ENCODE results near the gene PREX1. TPM values are rescaled to one million over a fixed set of nuclear protein-coding genes. Genes with fewer than 3 reads are reported as not detected.

Gene PREX1
- total and polyA plus RNA-seq, 2 experiments from 2014 or later, result 2.4 to 10.3 TPM

- TF ChIP-seq ZNF462 (CRISPR knock-in tag; IDR thresholded peaks at IDR 0.05) (no peak), CREB1 (CRISPR knock-in tag; IDR thresholded peaks at IDR 0.05; ENCODE audit: low read depth) (no peak), JUNB (IDR thresholded peaks at IDR 0.05; ENCODE audit: unreplicated experiment) (no peak), ZNF114 (CRISPR knock-in tag; IDR thresholded peaks at IDR 0.05) (no peak), ZNF331 (CRISPR knock-in tag; IDR thresholded peaks at IDR 0.05; ENCODE audit: low read depth) (no peak), NANOG (IDR thresholded peaks at IDR 0.05; ENCODE audit: borderline replicate concordance) (no peak)
Measured at GRCh38 chr20:48769069-48769983, 58.5 kb downstream of the PREX1 start (continued).

DNA sequence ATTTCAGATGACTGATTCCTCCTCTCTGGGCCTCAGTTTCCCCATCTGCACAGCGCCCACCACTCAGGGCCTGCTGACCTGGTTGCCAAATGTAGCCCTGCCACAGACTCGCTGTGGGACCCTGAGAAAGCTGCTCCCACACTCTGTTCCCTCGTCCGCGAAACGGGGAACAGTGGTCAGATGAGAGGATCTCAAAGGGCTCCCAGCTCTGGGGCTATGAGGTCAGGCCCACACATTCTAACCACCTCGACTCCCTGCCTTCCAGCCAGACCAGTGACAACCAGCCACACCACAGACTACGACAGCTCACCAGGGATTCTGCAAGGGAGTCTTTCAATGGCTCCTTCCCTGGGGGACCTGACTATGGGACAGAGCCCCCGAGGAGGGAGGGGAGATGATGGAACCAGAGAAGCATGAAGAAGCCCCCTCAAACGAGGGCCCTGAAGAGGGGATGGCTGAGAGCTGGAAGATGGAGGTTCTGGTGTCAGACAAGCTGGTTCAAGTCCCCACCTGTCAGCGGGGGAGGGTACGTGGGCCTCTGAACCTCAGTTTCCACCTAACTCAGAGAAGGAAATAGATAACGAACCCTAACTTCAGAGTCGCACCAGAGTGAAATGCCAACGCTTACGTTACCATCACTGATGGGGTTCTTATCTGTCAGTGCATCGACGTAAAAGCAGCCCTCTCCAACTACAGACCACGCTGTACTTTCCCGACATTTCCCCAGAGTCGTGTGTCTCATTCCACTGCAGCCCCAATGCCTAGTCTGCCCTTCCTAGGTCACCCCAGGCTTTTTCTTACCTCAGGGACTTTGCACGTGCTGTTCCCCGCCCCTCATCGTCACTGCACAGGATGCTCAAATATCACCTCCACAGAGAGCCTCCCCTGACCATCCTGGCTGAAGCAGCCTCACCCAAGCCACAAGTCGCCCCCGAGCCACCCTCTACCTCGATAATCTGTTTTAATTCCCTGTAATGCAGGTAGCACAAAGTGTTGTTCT, 60.5 kb downstream of the PREX1 start:
- H3K4me2 ChIP-seq, result no peak overlapping the region
- H3K9me2 ChIP-seq (ENCODE audit: insufficient read depth), result no peaks in the 10 kb centered on the region
- no peak overlapping the region for H3K27ac ChIP-seq (ENCODE audit: low read depth)
- H3K4me3 Mint-ChIP-seq, result no peak overlapping the region
- H3K79me2 ChIP-seq (replicated peaks; ENCODE audit: insufficient read depth), result no peaks in the 10 kb centered on the region
- H3K4me1 ChIP-seq (ENCODE audit: insufficient read depth), result peaks cover 12% of the 10 kb centered on the region
- H3K9me3 Mint-ChIP-seq, result peaks cover 29% of the 10 kb centered on the region
- no peak overlapping the region for H3K27ac Mint-ChIP-seq
- no peak overlapping the region for H3K4me3 ChIP-seq
- no peaks in the 10 kb centered on the region for H3F3A ChIP-seq (replicated peaks; ENCODE audit: low read depth)
- H4K20me1 ChIP-seq (replicated peaks; ENCODE audit: insufficient read depth), result no peaks in the 10 kb centered on the region
- no peaks in the 10 kb centered on the region for H3K36me3 ChIP-seq (ENCODE audit: insufficient read depth)
- peaks cover 11% of the 10 kb centered on the region for H3K27me3 Mint-ChIP-seq (ENCODE audit: insufficient read depth, low read depth, poor library complexity)
- no peaks in the 10 kb centered on the region for H3K27me3 ChIP-seq (ENCODE audit: insufficient read depth)
- H2AFZ ChIP-seq, result no peak overlapping the region
- peaks cover 27% of the 10 kb centered on the region for H3K4me1 Mint-ChIP-seq
- ATAC-seq, result no peak
- no peak for DNase-seq (ENCODE audit: low spot score)
- H3K36me3 Mint-ChIP-seq (ENCODE audit: low read depth), result peaks cover 19% of the 10 kb centered on the region
- TF ChIP-seq CTCF (conservative IDR thresholded peaks at IDR 0.05; ENCODE audit: low read depth in 2 of 2), result no peak
- no peak for TF ChIP-seq ZNF331 (CRISPR knock-in tag; IDR thresholded peaks at IDR 0.05; ENCODE audit: low read depth)
- TF ChIP-seq CREB1 (CRISPR knock-in tag; IDR thresholded peaks at IDR 0.05; ENCODE audit: low read depth), result no peak
- TF ChIP-seq NANOG (IDR thresholded peaks at IDR 0.05; ENCODE audit: borderline replicate concordance), result no peak
- TF ChIP-seq, protein P1, sequence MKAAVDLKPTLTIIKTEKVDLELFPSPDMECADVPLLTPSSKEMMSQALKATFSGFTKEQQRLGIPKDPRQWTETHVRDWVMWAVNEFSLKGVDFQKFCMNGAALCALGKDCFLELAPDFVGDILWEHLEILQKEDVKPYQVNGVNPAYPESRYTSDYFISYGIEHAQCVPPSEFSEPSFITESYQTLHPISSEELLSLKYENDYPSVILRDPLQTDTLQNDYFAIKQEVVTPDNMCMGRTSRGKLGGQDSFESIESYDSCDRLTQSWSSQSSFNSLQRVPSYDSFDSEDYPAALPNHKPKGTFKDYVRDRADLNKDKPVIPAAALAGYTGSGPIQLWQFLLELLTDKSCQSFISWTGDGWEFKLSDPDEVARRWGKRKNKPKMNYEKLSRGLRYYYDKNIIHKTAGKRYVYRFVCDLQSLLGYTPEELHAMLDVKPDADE (IDR thresholded peaks at IDR 0.05), result no peak
- no peak for TF ChIP-seq JUNB (IDR thresholded peaks at IDR 0.05; ENCODE audit: unreplicated experiment)
- no peak for TF ChIP-seq EZH2 (IDR thresholded peaks at IDR 0.05; ENCODE audit: low read depth, unreplicated experiment)
- no peak for TF ChIP-seq POLR2AphosphoS5 (IDR thresholded peaks at IDR 0.05; ENCODE audit: low read depth)
- TF ChIP-seq ZNF114 (CRISPR knock-in tag; IDR thresholded peaks at IDR 0.05), result no peak
- no peak for TF ChIP-seq EZH2phosphoT487 (IDR thresholded peaks at IDR 0.05; ENCODE audit: unreplicated experiment)
- TF ChIP-seq STAT1 (IDR thresholded peaks at IDR 0.05; ENCODE audit: unreplicated experiment), result no peak
